Caki2 (cell line): ENCODE results near the gene FGFR2. TPM values are rescaled to one million over a fixed set of nuclear protein-coding genes. Genes with fewer than 3 reads are reported as not detected.
A peak's percentile ranks its signal among the peaks of the same experiment; 100 is the strongest.

ENCODE experiments used
- DNase-seq: peaks from one replicate; pipeline ENCODE4 v3.0.0-alpha.2; 2015; ENCODE audit warnings: low read depth
- in situ Hi-C: cut with HindIII; loops from 2 replicates; pipeline ENCODE4 v1.10.0; 2016; ENCODE audit warnings: low sequenced_read_pairs, low pct_unique_long_range_greater_than_20kb, mixed read lengths
- total RNA-seq: library from RNA; depleted of rRNA; stranded (reverse); fragments of >200 nt; shearing (Covaris generic); gene quantifications from 2 replicates; pipeline ENCODE4 v1.2.3, GENCODE V29; 2014; ENCODE audit warnings: low replicate concordance

The FGFR2 gene
- total RNA-seq, 1 experiment from 2014 or later: 7.4 TPM

DNA sequence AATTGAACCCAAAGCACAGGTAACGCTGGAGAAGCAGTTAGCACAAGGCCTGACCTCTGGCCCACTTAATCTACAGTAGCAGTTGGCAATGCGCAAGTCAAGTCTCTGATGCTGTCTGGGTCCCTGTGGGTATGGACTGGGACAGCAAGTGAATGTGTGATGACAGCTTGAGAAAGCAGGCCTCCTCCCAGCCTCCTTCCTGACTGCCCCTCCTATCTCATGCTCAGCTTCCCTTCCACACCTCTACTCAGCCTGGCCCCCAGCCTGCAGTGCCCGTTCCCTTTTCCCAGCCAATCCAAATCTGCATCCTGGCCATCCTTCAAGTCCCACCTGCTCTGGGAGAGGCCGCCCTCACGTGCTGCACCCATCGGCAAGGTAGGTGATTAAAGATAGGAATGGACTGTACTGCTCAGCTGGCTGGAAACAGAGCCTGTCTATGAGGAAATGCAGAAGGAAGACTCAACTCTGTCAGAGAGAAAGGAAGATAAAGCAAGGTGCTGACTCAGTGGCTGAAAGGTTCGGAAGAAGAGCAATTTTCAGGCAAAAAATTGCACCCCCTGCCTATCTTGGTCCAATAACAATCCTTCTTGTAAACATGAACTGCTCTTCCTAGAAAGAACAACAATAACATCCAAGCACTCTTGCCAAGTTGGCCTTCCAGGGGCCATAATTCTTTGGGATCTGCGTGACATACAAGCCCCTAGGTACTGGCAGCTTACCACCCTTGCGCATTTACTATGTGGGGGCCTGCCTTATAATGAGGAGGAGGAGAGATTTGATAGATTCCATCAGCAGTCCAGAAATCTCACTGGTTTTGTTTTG lies 16.6 kb upstream of the FGFR2 start:
- no peak for DNase-seq
- in situ Hi-C loops: no loop called here

DNA sequence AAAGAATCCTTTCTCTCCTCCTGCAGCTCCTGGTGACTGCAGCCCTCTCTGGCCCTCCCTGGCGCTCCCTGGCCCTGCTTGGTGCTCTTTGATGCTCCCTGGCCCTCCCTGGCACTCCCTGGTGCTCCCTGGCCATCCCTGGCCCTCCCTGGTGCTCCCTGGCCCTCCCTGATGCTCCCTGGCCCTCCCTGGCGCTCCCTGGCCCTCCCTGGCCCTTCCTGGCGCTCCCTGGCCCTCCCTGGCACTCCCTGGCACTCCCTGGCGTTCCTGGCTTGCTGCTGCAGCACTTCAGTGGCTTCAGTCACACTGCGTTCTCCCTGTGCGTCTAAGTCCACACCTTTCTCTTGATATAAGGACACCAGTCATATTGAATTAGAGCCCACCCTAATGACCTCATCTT lies 15.2 kb upstream of the FGFR2 start:
- in situ Hi-C loops: no loop called here
- no peak for DNase-seq

DNA sequence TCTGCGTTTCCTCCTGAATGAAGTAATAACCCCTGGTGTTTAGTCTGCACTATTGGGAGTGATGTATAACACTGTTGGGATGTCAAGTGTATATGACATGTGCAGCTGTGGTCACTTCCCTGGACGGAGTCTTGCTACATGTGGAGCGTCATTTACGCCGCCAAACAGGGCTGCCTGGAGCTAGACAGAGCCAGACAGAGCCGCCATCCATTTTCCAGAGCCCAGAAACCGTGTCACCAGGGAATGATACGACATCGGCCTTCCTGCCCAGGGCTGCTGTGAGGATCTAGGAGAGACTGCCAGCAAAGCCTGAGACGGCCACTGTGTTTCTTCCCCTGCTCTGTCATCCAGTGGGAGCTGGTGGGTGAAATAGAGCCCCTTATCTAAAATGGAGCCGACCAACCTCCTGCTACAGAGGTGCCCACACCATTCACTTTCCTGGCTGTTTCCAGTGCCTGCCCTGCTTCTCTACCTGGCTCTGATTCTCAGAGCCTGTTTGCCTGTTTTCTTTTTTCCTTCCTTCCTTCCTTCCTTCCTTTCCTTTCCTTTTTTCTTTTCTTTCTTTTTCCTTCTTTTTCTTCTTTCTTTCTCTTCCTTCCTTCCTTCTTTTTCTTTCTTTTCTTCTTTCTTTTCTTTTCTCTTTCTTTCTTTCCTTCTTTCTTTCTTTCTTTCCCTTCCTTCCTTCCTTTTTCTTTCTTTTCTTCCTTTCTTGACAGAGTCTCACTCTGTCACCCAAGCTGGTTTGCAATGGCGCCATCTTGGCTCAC lies 13.3 kb upstream of the FGFR2 start:
- no peak for DNase-seq
- in situ Hi-C loops: no loop called here

DNA sequence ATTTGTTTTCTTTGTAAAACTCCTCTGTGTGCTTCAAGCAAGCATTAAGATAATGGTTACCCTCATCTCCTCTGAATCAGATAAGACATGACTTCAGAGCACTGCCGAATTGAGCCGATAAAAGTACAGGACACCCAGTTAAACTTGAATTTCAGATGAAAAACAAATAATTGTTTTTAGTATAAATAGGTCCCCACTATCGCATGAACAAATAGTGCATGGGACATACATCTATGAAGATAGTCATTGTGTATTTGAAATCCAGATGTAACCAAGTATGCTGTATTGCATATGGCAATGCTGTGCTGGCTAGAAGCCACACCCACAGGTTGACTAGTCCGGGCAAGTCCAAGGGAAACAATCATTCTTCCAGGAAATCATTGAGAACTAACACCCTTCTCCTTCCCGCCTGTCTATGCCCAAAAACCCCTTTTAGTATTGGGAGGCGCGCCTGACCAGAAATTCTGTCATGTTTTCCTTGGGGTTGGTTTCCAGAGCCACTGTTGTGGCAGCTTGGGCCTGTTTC lies 12.6 kb upstream of the FGFR2 start:
- no peak for DNase-seq
- in situ Hi-C loops: no loop called here

DNA sequence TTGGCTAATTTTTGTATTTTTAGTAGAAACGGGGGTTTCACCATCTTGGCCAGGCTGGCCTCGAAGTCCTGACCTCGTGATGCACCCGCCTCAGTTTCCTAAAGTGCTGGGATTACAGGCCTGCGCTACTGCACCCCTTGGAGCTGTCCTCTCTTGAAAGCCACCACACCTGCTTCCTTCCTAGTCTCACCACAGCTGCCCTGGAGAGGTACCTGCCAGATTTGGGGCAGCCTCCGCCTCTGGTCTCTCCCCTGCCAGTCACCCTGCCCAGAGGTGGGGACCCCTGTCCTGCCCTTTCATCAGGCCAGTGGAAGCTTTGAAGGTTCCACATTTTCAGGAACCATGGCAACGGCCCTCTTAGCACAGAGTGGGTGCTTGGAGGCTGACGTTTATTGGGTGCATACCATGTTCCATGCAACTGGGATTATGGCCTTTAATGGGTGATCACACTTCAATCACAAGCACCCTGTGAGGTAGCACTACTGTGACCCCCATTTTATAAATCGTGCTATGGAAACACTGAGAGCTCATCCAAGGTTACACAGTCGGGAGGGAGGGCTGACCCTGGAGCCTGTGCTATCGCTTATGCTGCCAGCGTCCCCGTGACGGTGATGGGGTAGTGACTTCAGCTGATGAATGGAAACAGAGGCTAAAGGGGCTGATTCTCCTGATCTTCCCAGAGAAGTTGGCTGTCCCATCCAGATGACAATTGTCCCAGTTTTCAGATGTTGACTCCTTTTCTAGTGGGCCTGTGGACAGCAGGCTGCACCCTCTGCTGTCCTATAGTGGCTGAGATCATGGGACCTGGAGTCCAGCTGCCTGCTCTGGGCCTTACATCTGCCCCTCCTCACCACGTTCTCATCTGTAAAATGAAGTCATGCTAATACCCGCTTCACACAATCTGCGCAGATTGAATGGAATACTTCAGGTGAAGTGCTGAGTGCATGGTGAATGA lies 11.5 kb upstream of the FGFR2 start:
- DNase-seq: no peak
- in situ Hi-C loops: no loop called here

DNA sequence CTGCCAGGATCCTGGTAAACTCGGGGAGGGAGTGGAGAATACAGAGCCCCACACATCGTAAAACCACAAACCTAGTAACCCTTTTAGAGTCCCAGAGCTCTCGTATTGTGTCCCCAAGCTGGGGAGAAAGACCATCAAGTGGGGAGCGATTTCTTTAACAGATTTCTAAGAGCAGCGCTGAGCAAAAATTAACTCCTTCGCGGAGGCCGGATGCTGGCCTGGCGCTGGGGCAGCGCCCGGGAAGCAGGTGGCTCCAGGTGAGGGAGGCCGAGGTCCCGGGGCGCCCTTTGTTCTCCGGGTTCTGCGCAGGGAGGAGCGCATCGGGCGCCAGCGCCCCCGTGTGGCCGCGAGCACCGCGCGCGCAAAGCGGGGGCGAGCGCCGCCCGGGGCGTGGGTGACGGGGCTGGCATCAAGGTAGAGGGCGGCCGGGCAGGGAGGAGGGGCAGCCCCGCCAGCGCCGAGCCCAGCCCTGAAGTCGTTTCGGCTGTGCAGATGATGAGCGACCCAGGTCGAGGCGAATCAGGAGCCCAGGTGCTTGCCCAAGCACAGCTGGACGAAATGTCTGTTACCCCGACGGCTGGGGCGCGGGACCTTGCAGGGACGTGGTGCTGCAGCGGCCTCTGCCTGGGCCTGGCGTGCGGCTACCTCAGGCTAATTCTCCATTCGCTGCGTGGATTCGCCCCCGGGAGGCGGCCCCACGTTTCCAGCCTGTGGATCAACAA lies 10.4 kb upstream of the FGFR2 start:
- peak; percentile 53 for DNase-seq
- in situ Hi-C loops: no loop called here

DNA sequence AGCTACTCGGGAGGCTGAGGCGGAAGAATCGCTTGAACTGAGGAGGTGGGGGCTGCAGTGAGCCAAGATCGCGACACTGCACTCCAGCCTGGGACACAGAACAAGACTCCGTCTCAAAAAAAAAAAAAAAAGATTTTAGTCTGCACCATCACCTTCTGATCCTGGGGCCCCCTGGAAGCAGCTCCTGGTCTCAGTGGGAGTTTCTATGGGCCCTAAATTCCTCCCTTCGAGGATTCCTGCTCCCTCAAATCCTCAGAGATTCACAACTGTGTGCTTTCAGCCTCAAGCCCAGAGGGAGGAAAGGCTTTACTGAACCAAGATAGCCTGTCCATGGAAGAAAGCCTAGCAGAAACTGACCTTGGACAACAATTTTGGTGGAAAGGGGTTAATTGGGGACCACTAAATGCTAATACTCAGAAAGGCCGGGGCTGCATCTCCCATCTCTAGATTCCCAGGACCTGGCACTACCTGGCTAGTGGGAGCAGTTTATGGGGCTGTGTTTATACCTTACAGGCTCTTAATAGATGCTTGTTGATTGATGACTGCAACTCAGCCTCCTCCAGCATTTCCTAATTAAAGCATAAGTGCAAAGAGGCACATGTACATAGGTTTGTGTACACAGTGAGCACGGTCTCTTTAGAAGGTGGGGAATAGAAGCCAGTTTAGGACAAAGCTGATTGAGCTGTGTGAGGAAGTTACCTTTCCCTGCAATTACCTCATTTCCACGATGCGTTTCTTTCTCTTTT lies 9.2 kb upstream of the FGFR2 start:
- in situ Hi-C loops: no loop called here
- DNase-seq: no peak

DNA sequence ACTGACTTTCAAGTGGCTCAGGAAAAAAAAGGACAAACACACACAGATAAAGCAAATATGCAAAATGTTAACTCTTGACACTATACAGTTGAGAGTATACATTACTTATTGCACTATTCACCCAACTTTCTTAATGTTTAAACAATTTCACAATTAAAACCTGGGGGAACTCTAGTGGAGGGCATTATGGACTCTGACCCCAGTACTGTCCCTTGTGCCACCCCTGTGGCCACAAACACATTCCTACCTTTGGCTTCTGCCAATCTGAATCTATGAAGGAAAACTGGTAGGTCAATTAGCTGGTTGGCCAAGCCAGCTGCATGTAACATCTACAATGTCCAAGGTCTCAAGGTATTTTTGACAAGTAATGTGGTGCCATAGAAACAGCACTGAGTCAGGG lies 7.5 kb upstream of the FGFR2 start:
- no peak for DNase-seq
- in situ Hi-C loops: no loop called here

DNA sequence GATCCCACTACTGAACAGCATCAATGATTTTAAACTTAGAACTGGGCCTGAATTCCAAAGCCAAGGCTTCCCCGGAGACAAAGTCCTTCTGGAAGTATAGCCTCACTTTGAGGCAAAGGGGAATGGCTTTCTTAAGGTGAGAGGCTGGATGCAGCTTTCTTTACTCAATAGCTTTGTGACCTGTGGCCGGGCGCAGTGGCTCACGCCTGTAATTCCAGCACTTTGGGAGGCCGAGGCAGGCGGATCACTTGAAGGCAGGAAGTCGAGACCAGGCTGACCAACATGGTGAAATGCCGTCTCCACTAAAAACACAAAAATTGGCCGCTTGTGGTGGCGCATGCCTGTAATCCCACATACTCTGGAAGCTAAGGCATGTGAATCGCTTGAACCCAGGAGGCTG lies 3.2 kb upstream of the FGFR2 start:
- in situ Hi-C loops: no loop called here
- no peak for DNase-seq

DNA sequence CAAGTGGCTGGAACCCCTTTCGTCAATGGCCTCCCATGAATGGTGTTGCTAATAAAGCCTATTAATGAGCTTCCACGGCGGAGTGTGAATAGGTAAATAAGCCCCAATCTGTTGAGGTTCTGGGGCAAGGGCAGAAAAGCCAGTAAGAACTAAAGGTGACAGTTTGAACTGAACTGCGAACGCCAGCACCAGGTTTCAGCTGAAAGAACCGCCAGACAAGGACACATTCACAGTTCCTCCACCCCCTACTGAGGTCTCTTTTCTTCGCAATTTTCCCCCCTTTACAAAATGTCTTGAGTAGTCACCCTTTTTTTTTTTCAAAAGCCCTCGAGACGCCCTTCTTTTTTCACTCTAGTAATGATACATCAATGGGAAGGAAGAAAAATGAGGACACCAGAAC lies 2.4 kb upstream of the FGFR2 start:
- no peak for DNase-seq
- in situ Hi-C loops: no loop called here

DNA sequence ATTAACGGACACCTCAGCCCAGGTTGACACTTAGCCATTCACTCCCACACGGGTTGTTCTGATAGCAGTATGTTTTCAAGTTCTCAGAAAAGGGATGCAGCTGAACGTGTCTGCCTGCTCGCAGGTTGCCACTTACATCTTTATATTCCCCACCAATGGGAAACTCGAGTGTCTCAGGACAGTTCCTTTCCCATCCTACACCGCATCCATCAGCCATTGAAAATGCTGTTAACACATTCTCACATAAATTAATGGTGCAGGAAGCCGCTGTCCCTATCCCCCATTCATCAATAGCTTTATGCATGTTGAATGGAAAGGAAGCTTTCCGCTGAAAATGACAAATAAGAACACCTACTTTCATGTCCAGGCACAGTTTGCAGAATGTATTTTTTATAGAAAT lies 1.7 kb upstream of the FGFR2 start:
- in situ Hi-C loops: no loop called here
- no peak for DNase-seq

DNA sequence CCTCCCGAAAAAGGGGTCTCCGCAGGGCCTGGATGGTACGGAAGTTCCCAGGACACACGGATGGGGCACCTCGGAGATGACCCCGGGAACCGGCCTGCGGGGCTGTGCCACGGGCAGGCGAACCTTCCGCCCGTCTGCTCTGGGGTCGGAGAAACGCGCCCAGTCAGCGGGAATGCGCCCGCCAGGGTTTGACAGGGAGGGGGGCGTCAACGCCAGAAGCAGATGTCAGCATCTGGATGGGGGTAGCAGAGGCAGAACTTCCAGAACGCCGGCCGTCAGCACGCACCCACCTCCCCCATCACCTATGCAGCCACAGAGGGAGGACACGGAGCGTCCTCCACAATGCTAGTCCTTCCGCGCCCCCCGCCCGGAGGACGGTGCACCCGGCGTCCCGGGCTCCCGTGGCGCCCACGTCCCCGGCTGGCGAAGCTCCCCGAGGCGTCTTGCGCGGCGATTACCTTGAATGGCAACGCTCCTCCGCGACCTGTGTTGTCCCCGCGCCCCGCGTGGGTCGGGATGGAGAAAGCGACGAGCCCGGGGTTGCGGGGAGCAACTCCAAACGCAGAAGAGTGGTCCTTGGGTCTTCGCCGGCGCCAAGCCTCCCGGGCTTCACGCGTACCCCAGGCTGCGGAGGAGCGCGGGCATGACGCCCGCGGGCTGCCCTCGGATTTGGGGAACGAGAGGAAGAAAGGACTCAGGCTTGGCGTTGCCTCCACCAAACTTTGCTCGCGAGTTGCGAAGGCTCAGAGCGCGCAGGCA lies 561 bp downstream of the FGFR2 start:
- peak; percentile 22 for DNase-seq
- in situ Hi-C loops: no loop called here

DNA sequence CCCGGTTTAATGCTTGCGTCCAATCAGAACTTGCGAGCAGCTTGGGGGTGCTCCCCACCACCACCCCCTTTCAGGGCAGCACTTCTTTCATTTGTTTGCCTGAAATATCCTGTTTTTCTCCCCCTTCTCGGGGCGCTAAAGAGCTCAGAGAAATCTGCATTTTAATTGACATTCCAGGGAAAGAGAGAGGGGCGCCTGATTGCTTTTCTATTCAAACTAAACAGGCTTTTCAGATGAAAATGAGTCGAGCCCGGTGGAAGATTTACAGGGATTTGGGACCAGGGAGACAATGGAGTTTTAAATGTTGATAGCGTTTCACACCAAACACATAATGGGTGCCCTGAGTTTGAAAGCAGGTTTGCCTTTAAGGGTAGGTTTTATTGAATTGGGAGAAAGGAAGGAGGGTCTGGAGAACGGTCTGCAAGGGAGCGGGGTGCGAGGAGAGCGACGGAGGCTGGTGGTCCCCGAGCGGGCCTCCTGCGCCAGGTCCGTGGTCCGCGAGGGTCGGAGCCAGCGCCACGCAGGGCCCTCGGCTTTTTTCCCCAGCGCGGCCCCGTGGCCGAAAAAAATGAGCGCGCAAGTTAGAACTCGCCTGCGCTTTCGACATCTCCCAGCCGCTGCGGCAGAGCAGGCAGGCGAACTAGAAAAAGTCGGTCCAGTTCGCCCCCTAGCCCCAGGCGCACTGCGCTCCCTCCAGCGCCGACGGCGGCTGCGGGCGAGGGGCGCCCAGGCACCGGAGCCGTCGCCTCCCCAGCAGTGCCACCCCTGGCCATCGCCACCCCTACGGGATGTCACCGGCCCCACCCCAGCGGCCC lies 1.3 kb downstream of the FGFR2 start:
- in situ Hi-C loops: no loop called here

DNA sequence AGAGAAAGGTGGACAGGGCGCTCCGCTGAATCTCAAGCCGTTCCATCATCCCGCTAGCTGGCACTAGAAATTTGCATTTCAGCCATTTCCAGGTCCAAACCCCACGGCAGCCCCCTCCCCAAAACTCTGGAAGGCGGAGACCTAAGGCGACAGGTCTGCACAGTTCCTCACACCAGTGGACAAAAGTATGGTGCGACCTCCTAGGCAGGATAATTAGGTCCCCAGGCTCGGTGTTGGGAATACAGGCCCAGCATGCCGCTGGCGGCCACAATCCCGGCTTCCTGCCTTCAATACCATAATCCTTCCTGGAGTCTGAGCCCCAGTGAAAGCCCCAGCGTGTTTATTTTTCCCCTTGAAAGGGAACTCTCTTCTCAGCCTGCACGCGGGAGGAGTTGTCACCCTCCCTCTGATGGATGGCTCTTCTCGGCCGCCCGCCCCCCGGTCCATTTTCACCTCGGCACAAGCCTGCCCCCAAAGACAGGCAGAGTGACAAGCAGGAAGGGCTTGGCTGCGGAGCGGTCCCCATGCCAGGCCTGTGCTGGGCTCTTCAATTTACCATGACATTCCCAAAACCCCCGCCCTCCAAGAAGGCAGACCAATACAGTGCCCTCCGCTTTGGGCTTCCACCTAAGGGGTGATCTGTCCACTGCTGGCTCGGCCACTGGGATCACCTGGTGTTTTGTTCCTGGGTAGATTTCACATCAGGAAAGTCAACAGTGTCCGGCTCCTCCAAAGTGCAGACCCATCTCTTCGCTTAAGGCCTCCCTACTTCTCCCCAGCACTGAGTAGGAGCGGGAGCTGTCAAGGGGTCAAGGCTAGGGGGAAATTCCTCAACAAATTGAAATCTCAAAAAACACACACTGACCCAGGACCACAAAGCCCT lies 2.2 kb downstream of the FGFR2 start:
- in situ Hi-C loops: no loop called here
- DNase-seq: no peak

More for the DNA sequence above, 1.3 kb downstream of the FGFR2 start:
- DNase-seq: no peak

DNA sequence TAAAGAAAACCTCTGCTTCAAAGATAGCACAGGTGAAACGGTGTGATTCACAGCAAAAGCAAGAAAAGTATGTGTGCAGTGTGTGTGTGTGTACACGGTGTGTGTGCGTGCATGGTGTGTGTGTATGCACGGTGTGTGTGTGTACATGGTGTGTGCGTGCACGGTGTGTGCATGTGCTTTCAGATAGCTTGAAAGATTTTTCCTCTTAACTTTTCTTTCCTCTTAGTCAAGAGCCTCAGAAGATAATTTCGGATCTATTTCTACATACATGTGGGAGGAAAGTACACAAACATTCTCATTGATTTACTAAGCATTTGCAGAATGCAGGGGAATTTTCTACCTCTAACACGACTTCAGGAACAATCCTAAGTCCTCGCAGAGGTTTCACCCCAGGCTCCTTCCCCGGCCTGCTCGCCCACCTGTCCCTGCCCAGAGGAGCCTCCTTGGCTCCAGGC lies 2.9 kb downstream of the FGFR2 start:
- in situ Hi-C loops: no loop called here
- no peak for DNase-seq
